ENCODE data around the gene MYH3. TPM values are rescaled to one million over a fixed set of nuclear protein-coding genes. Genes with fewer than 3 reads are reported as not detected.

MYH3 gene
- total RNA-seq, 1 donor from 2014 or later: 0.41 TPM

Other genes starting within 250 kb of the MYH3 start
- gene MYH8, start 235.4 kb downstream of the MYH3 start, total RNA-seq: under 0.01 TPM
- under 0.01 TPM for gene MYH4, start 187.8 kb downstream of the MYH3 start, total RNA-seq
- not detected for gene MYH1, start 138.8 kb downstream of the MYH3 start, total RNA-seq
- gene MYH2, start 107.7 kb downstream of the MYH3 start, total RNA-seq: not detected
- 11.4 TPM for gene SCO1, start 40.2 kb upstream of the MYH3 start, total RNA-seq
- gene ADPRM, start 40.3 kb upstream of the MYH3 start, total RNA-seq: 17.5 TPM
- gene TMEM220, start 72.7 kb upstream of the MYH3 start, total RNA-seq: 1.2 TPM
- gene TMEM238L, start 146.8 kb upstream of the MYH3 start, total RNA-seq: not detected
- gene PIRT, start 180.8 kb upstream of the MYH3 start, total RNA-seq: under 0.01 TPM